DOHH2 (cell line): Measurements from ENCODE around the gene ATG4B.

Experiments
- CTCF ChIP-seq: fragments of 200-600 bp; sonication (generic); IDR thresholded peaks from one replicate; pipeline ENCODE4 v1.5.1; 2014; ENCODE audit warnings: antibody characterized with exemption, mild to moderate bottlenecking, low read depth, low read length; ENCODE audit not compliant: poor library complexity, severe bottlenecking
- EZH2phosphoT487 ChIP-seq: fragments of 200-600 bp; sonication (generic); IDR thresholded peaks from 2 replicates; pipeline ENCODE4 v1.6.1; 2017; ENCODE audit warnings: borderline replicate concordance, mild to moderate bottlenecking, antibody characterized with exemption, low read length, moderate library complexity, mixed read lengths

GRCh38 chr2:241689306-241689705, 51.8 kb downstream of the ATG4B start:
- no peak for TF ChIP-seq CTCF
- no peak for TF ChIP-seq EZH2phosphoT487
